ENCODE measurements around the gene GINS3.
"Not testable (repeated sequence)": the region's sequence is repeated elsewhere in the genome, so short reads cannot be mapped to it uniquely, and the experiment has no call there.

DNA sequence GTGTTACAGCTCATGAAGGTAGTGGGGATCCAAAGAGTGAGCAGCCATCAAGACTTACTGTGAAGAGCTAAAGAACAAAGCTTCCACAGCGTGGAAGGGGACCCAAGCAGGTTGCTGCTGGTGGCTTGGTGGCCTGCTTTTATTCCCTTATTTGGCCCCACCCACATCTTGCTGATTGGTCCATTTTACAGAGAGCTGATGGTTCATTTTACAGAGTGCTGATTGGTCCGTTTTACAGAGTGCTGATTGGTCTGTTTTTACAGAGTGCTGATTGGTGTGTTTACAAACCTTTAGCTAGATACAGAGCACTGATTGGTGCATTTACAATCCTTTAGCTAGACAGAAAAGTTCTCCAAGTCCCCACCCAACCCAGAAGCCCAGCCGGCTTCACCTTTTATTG, 9.0 kb downstream of the GINS3 start:
- TF ChIP-seq CTCF (conservative IDR thresholded peaks at IDR 0.05); EZH2 (IDR thresholded peaks at IDR 0.05; ENCODE audit: low read depth): not testable (repeated sequence)

Measured in PC-9 (cell line).